Measurements from ENCODE around the gene CASKIN2.
"Not testable (repeated sequence)": the region's sequence is repeated elsewhere in the genome, so short reads cannot be mapped to it uniquely, and the experiment has no call there.

Gene CASKIN2

DNA sequence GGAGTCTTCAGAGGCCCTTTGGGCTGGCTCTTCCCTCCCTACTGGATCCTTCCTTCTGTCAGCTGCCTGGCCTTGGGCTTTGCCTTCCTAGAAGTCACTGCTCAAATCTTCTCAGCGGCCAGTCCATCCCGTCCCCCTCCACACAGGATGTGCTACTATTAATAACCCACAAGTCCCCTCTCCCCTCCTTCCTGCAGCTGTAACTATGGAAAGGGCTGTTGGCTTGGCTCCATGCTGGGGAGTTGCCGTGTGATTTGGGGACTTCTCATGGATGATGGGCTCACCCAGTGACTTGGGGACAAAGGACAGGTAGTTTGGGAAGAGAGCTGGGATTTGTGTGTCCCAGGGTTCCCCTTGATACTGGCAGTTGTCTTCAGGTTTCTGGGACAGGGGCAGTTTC, 39.5 kb downstream of the CASKIN2 start:
- no peak for DNase-seq (ENCODE audit: extremely low read depth in 1 of 2, low read depth in 1 of 2)

DNA sequence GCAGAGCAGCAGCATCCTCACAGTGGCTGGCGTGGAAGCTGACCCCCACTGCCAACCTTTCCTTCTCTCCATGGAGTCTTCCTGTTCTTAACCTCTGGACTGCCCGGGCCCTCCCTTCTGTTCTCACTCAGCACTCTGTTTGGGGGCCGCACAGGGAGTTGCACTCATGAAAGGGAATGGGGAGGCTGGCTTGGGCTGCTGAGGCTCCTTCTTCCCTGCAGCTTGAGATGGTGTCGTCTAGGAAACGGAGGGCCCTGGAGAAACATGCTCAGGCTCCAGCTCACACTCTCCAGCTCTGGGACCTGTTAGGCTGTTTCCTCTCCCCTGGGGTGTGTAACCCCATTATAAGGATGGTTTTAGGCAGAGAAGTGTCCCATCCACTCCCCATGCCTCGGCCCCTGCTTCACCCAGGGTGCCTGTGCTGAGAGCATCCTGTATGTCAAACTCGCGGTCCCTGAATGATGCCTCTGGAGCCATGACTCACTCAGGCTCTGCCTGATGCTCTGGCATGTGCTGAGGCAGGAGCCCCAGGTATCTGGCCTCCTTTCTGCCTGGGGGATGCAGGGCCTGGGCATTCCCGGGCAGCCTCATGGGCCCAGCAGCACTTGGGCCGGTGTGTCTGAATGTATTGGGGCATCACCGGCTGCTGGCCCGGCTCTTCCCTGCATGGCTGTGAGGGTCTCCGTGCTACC, 40.0 kb downstream of the CASKIN2 start:
- DNase-seq (ENCODE audit: extremely low read depth in 1 of 2, low read depth in 1 of 2): no peak

DNA sequence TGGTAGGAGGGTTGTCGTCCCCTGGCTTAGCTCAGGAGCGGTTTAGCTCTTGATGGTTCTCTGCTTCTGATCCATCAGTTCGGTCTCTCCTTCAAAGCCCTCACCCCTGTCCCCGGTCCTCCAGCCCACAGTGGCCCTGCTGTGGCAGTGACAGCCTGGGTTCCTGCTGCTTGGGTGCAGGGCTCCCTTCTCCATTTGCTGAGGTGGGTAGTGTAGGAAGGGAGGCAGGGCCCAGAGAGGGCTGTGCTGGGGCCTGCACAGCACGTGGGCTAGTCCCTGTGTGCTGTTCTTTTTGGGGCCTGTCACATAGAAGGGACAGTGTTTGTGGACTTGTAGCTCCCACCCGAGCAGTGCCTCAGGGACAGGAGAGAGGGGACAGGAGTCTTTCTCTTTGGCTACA, 40.6 kb downstream of the CASKIN2 start:
- DNase-seq (ENCODE audit: extremely low read depth in 1 of 2, low read depth in 1 of 2): no peak

DNA sequence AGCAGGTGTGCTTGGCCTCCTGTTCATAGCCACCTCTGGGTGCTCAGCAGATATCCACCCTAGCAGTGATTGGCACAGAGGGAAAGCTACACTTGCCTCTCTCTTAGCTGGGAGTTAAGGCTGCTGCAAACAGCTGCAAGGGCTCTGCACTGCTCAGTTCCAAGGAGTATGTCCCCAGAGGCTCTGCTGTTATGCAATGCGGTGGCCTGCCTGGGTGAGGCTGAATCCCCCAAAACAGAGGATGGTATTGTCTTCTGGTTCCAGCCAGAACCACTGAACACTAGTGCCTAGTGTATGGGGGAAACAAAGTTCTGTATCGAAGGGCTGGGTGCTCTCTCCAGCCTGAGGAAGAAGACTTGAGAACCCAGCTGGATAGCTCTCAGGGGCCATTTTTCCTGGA, 42.1 kb downstream of the CASKIN2 start:
- DNase-seq (ENCODE audit: extremely low read depth in 1 of 2, low read depth in 1 of 2): no peak

DNA sequence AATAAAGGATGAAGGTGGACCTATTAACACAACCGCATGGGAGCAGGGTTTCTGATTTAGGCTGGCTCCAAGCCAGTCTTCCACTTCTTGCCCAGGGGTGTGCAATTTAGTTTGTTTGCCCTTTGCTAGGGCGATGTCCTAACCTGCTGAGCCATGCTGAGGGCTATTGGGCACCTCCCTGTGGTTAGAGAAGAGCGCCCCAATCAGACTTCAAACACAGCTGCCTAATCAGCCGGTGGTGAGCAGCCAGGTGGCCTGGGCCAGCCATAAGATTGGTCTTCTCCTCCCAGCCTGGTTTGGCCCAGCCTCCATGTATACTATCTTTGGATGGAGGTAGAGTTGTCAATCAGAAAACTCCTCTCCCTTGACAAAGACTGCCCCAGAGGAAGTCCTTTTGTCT, 43.2 kb downstream of the CASKIN2 start:
- DNase-seq (ENCODE audit: extremely low read depth in 1 of 2, low read depth in 1 of 2): no peak

DNA sequence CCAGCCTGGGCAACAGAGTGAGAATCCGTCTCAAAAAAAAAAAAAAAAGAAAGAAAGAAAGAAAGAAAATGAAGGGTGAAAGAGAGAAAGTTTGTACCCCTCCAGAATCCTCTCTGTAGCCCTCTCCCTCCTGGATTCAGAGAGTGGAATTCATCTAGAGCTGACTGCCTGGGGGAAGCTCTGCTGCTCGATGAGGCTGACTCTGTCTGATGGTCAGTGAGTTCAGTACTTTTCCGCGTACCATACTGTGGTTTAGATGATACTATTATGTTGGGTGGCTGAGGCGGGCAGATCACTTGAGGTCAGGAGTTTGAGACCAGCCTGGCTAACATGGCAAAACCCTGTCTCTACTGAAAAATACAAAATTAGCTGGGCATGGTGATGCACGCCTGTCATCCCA, 44.1 kb downstream of the CASKIN2 start:
- no peak for DNase-seq (ENCODE audit: extremely low read depth in 1 of 2, low read depth in 1 of 2)

DNA sequence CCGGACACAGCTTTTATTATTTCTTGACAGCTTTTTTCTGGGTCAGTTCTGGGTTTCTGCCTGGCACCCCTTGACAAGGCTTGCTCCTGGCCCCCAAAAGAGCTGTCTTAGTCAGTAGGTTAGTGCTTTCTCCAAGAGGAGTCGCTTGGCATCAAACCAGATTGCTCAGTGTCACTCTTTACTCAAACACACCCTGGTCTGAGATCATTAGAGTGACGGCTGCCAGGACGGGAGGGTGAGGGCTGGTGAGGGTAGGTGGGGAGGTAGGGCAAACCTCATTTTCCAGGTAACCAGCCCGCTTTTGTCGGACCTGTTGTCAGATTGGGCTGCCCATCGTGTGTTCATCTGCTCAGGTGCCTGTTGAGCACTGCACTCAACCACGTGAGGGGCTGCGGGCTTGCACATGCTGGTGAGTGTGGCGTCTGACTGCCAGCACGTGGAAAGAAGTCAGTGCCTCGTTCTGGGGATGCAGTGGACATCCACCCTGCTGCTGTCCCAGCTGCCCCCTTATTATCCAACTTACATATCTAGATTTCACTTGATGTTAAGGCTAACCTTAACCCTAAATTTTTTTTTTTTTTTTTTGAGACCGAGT, 46.5 kb downstream of the CASKIN2 start:
- DNase-seq (ENCODE audit: extremely low read depth in 1 of 2, low read depth in 1 of 2): no peak

DNA sequence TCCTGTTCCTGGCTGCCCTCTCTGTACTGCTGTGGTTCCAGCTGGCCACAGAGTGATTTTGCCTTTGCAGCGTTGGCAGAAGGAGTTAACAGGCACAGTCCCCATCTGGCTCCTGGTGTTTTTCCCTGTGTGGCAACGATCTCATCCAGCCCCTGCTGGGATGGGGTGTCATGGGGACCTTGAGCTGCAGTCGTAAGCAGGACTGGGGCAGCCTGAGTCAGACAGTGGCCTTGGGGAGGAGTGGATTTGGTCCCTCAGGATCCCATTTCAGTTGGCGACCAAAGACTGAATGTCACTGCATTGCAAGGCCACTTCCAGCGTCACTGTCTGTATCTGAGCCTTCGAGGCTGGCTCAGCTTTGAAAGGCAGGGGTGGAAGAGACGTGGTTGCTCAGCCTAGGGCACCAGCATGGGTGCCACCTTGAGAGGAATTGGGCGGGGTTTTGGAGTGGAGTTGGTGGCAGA, 47.0 kb downstream of the CASKIN2 start:
- no peak for DNase-seq (ENCODE audit: extremely low read depth in 1 of 2, low read depth in 1 of 2)

DNA sequence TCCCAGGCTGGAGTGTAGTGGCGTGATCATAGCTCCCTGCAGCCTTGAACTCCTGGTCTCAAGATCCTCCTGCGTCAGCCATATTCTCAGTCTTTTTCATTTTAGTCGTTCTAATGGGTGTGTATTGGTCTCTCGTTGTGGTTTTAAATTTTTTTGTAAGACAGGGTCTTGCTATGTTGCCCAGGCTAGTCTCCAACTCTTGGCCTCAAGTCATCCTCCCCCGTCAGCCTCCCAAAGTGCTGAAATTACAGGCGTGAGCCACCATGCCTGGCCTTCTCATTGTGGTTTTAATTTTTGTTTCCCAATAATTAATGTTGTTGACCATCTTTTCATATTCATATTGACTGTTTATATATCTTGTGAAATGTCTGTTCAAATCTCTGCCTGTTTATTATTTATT, 50.3 kb downstream of the CASKIN2 start:
- no peak for DNase-seq (ENCODE audit: extremely low read depth in 1 of 2, low read depth in 1 of 2)

DNA sequence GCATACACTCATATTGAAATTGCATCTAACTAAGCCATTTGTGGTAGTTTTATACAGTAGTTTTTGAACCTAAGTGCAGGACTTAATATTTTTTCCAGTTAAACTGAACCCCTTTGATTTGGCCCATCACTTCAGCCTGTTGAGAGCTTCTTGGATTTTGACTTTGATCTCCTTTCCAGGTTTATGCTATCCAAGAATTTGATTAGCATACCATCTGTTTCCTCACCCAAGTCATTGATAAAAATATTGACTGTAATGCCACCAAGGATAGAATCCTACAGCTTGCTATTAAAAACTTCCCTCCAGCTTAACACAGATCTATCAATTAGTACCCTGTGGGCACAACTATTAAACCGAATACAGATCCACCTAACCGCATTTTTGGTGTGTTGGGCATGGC, 51.7 kb downstream of the CASKIN2 start:
- DNase-seq (ENCODE audit: extremely low read depth in 1 of 2, low read depth in 1 of 2): no peak

DNA sequence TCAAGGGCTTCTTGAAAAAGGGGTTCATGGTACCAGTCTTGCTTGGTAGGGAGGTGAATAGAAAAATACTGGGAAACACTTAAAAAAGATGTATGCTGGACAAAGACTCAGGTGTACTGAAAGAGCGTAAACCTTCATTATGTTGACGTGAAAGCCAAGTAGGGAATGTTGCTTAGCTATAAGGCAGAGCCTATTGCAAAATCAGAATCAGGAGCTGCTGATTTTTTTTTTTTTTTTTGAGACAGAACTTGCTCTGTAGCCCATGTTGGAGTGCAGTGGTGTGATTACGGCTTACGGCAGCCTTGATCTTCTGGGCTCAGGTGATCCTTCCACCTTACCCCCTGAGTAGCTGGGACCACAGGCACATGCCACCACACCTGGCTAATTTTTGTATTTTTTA, 55.0 kb downstream of the CASKIN2 start:
- DNase-seq (ENCODE audit: extremely low read depth in 1 of 2, low read depth in 1 of 2): no peak

DNA sequence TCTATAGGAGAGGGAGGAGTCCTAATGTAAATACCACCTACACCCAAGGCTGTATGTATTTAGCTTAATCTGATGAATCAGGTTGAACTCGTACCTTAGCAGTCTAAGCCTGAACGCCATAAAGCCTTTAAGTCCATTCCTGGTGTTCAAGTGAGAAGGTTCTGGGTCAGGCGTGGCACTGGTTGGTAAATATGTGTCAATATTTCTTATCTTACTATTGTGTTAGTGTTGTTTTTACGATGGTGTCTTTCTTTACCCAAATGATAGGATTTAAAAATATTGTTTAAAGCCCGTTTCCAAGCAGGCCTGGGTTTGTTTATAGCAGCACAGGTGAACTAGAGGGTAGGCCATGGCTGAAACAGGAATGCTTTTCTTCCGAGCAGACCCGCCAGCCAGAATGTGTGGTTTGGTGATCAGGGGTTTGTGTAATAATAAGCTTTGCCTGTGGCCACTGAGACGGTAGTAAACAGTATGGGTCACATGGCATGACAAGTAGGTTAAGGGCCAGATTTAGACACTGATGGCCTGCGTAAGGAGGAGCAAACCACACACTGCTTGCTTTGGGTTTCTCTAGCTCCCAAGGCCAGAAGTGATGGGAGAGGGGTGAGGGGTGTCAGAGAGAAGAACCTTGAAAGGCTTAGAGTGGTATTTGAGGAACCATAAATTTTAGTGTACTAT, 55.6 kb downstream of the CASKIN2 start:
- no peak for DNase-seq (ENCODE audit: extremely low read depth in 1 of 2, low read depth in 1 of 2)

DNA sequence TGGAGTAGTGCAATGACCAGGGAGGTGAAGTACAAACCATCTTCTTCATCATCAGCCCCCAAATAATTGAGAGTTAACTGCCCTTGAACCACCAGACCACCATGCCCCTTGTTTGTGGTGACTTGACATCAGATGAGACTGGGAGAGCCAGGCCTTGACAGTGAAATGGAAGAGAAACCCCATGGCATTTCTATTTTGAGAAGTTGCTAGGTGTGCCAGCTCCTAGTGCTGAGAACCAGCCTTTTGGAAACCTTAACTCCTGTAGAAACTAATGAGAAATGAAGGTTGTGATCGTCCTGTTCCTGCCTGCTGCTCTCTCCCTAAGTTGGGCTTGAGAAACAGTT, 56.1 kb downstream of the CASKIN2 start:
- no peak for DNase-seq (ENCODE audit: extremely low read depth in 1 of 2, low read depth in 1 of 2)

DNA sequence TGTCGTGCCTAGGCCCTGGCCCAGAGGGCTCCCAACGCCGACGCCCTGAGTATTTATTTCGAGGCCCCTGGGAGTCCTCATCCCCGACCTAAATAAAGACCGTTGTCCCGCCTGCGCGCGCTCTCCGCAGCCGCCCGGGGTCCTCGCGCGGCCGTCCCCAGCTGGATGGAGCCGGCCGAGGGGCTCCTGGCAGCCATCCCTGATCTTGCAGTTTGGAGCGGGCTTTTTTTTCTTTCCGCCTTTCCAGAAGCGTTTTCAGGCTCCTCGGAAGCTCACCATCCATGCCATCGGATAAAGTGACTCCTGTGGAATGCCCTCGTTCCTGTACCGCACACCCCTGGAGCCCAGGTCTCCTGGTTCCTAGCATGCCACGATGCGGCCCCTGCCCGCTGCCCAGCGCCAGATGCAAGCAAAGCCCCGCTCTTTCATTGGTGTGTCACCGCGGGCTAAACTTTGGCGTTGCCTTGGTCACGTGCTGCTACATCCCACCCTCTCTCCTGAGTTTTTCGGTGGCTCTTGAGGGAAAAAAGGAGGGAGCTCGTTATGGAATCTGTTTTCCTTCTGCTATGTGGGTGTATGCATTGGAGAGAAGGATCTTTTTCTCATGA, 58.2 kb downstream of the CASKIN2 start:
- no peak for DNase-seq (ENCODE audit: extremely low read depth in 1 of 2, low read depth in 1 of 2)

DNA sequence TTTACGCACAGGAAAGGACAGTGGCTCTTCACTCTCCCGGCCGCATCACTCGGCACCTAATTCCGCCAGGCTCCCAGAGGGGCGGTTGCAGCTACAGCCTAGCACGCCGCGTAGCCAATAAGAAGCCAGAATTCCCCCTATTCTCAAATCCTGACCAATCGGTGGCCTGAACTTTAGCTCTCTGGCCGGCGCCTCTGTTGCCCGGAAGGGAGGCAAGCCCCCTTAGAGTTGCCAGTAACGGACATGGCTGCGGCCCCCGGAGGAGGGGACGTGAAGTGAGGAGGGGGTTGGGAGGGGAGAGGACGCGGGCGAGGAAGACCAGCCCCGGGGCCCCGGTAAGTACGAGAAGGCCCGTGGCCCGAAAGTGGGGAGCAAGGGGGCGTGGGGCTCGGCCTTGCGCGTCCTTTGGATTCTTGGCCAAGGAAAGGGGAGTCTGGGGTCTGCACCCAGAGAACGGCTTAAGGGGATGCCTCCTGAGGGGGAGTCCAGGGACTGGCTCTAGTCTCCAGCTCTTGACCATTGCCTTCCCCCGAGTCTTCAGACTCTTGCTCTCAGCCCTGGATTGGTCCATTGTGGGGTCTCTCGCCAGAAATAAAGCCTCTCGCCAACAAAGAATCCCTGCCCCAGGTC, 58.8 kb downstream of the CASKIN2 start, which contains the start of gene TMEM94:
TMEM94 (plus strand) TSS at position 219 of the 630 bp plus-strand sequence. CDS start 15,271 bp downstream, outside the sequence.
- peak; percentile 78 to 91 for DNase-seq (ENCODE audit: extremely low read depth in 1 of 2, low read depth in 1 of 2)

DNA sequence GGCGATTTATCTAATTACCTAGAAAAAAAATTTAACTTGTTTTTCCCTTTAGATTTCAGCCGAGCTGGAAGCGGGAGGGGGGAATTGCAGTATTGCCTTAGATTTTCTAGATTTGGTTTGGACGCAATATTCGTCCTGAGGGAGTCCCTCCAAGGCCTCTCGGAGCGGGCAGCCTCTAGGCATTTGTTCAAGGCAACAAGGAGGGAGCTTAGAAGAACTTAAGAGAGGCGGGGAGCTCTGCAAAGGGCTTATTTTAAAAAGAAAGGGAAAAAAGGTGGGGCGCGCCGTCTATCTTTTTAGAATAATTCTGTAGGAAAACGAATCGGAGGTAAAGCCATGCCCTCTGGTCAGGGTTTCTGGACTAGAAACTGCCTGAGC, 59.3 kb downstream of the CASKIN2 start:
- no peak for DNase-seq (ENCODE audit: extremely low read depth in 1 of 2, low read depth in 1 of 2)

DNA sequence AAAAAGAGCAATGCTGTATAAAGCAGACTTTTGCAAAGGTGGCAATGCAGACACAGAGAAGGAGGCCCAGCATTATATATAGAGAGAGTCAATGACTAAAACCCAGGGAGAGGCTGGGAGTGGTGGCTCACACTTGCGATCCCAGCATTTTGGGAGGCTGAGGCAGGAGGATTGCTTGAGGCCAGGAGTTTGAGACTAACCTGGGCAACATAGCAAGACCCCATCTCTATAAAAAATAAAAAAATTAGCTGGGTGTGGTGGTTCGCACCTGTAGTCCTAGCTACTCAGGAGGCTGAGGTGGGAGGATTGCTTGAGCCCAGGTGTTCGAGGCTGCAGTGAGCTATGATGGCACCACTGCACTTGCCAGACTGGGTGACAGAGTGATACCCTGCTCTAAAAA, 60.7 kb downstream of the CASKIN2 start:
- DNase-seq (ENCODE audit: extremely low read depth in 1 of 2, low read depth in 1 of 2): not testable (repeated sequence)

DNA sequence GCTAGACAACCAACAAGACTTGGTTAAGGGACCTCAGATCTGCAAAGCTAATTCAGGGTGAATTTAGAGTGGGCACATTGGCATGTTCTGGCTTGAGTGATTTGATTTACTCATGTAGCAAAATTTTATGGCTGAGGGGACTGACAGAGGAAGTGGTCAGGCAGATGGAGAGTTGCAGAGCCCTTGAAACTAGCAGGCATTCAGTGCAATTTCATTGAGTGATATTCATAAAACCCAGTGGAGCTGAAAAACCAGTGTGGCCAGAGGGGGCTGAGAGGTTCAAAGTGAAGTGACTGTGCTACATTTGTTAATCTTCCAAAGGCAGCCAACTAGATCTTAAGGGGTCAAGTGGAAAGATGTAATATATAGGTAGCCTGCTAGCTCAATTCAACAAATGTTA, 61.1 kb downstream of the CASKIN2 start:
- DNase-seq (ENCODE audit: extremely low read depth in 1 of 2, low read depth in 1 of 2): no peak

DNA sequence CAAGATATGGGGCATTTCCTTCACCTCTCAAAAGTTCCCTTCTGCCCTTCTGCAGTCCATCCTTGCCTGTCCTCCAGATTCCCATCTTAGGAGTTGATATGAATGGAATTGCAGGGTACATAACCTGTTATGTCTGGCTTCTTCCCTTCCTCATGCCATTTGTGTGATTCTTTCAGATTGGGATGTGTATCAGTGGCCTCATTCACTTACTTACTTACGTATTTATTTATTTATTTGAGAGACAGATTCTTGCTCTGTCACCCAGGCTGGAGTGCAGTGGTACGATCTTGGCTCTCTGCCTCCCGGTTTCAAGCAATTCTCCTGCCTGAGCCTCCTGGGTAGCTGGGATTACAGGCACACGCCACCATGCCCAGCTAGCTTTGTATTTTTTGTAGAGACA, 65.1 kb downstream of the CASKIN2 start:
- DNase-seq (ENCODE audit: extremely low read depth in 1 of 2, low read depth in 1 of 2): no peak

Measured in stimulated activated CD8-positive, alpha-beta memory T cell treated with anti-CD3 and anti-CD28 coated beads, Interleukin-7, amount 100 ng/mL, for 48 hours (primary cell).